ENCODE measurements around the gene TNFRSF6B.

GRCh38 chr20:63692436-63693082 lies 3.9 kb upstream of the TNFRSF6B start:
- TF ChIP-seq, protein P1, sequence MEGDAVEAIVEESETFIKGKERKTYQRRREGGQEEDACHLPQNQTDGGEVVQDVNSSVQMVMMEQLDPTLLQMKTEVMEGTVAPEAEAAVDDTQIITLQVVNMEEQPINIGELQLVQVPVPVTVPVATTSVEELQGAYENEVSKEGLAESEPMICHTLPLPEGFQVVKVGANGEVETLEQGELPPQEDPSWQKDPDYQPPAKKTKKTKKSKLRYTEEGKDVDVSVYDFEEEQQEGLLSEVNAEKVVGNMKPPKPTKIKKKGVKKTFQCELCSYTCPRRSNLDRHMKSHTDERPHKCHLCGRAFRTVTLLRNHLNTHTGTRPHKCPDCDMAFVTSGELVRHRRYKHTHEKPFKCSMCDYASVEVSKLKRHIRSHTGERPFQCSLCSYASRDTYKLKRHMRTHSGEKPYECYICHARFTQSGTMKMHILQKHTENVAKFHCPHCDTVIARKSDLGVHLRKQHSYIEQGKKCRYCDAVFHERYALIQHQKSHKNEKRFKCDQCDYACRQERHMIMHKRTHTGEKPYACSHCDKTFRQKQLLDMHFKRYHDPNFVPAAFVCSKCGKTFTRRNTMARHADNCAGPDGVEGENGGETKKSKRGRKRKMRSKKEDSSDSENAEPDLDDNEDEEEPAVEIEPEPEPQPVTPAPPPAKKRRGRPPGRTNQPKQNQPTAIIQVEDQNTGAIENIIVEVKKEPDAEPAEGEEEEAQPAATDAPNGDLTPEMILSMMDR (IDR thresholded peaks at IDR 0.05 in 8 of 11, conservative IDR thresholded peaks at IDR 0.05 in 3 of 11), result peak in 1 of 11 experiments; percentile 7
- no peak for TF ChIP-seq POLR2A (IDR thresholded peaks at IDR 0.05)
